K562 (cell line): ENCODE measurements around the gene PAFAH1B2. TPM values are rescaled to one million over a fixed set of nuclear protein-coding genes. Genes with fewer than 3 reads are reported as not detected.
A peak's percentile ranks its signal among the peaks of the same experiment; 100 is the strongest.

ENCODE experiments used
- ATAC-seq: fragments of 200-7000 bp; cut with Tn5 transposase; 3 replicates; pipeline ENCODE4 v1.9.1; 2020; ENCODE audit warnings: moderate library complexity
- BruUV-seq: library from RNA; stranded (reverse); fragments of 400-500 nt; replicated peaks from 2 replicates; lab custom pipeline; 2021; lab: Mats Ljungman, UMichigan
- CTCF ChIA-PET: fragments of 300-600 bp; formaldehyde crosslinking; extraction: SDS; loops from one replicate; lab custom pipeline; 2021; ENCODE audit warnings: low intra/inter-chr PET ratio; lab: Yijun Ruan, JAX
- POLR2A ChIA-PET: fragments of 300-600, 350-650 bp; sonication (Branson Sonifier 250); formaldehyde crosslinking; extraction: SDS; loops from one replicate; lab custom pipeline; 2021; ENCODE audit warnings: antibody characterized with exemption, inconsistent platforms; lab: Yijun Ruan, JAX
- DNase-seq, 4 experiments: peaks; one replicate each; pipeline versions ENCODE4 v3.0.0 to v3.0.0-alpha.2; 2011 to 2018; ENCODE audit warnings: low spot score in 3 of 4, mixed read lengths in 3 of 4; ENCODE audit errors: extremely low read depth in 1 of 4
- FAIRE-seq: peaks from 2 replicates; lab custom pipeline; 2011; peaks lifted over from hg19 to GRCh38; lab: Jason Lieb, UNC
- H2AFZ ChIP-seq: 2 replicates; pipeline ENCODE4 v1.6.0; 2011; ENCODE audit warnings: low read depth, low read length, control low read depth, inconsistent platforms
- H3K27ac ChIP-seq: fragments of 200-600 bp; 3 replicates; pipeline ENCODE4 v1.8.0; 2011; ENCODE audit warnings: low read depth, mild to moderate bottlenecking, control low read depth, inconsistent platforms, low read length, moderate library complexity, mixed read lengths; ENCODE audit errors: extremely low read depth
- H3K27me3 ChIP-seq, 2 experiments: fragments of 300-600 bp in 1 of 2; 2 replicates in 1 of 2; 3 replicates in 1 of 2; pipeline versions ENCODE4 v1.6.0 to v1.8.0; 2011; ENCODE audit warnings: inconsistent platforms in 2 of 2, low read length in 2 of 2, mild to moderate bottlenecking in 1 of 2, mixed read lengths in 1 of 2, moderate library complexity in 1 of 2; ENCODE audit not compliant: control insufficient read depth in 2 of 2, insufficient read depth in 2 of 2
- H3K36me3 ChIP-seq: fragments of 300-600 bp; 3 replicates; pipeline ENCODE4 v1.8.0; 2011; ENCODE audit warnings: mild to moderate bottlenecking, low read length, inconsistent platforms; ENCODE audit not compliant: control insufficient read depth, insufficient read depth
- H3K4me1 ChIP-seq, 2 experiments: fragments of 200-600 bp in 1 of 2; replicated peaks in 1 of 2; 2 replicates in 1 of 2; 3 replicates in 1 of 2; pipeline versions ENCODE4 v1.5.1 to v1.8.0; 2011; ENCODE audit warnings: inconsistent platforms in 2 of 2, low read length in 2 of 2, mild to moderate bottlenecking in 1 of 2, mixed read lengths in 1 of 2, moderate library complexity in 1 of 2; ENCODE audit not compliant: control insufficient read depth in 2 of 2, insufficient read depth in 2 of 2
- H3K4me2 ChIP-seq: 2 replicates; pipeline ENCODE4 v1.6.1; 2011; ENCODE audit warnings: low read length, control low read depth, inconsistent platforms, mixed read lengths; ENCODE audit not compliant: insufficient read depth
- H3K4me3 ChIP-seq: fragments of 200-600 bp; sonication (generic), shearing (Covaris generic); 2 replicates; pipeline ENCODE4 v1.5.1; 2016; ENCODE audit warnings: control low read depth, inconsistent platforms
- H3K79me2 ChIP-seq: fragments of 200-600 bp; 3 replicates; pipeline ENCODE4 v1.8.0; 2011; ENCODE audit warnings: low read length, inconsistent platforms; ENCODE audit not compliant: control insufficient read depth, insufficient read depth
- H3K9ac ChIP-seq, 2 experiments: 2 replicates each; pipeline versions ENCODE4 v1.6.0 to v1.6.1; 2011; ENCODE audit warnings: low read depth in 2 of 2, low read length in 2 of 2, control low read depth in 1 of 2, inconsistent platforms in 1 of 2, mild to moderate bottlenecking in 1 of 2, mixed read lengths in 1 of 2; ENCODE audit not compliant: insufficient read depth in 1 of 2
- H3K9me1 ChIP-seq: one replicate; pipeline ENCODE4 v1.6.0; 2011; ENCODE audit warnings: inconsistent platforms, mild to moderate bottlenecking, low read length, moderate library complexity; ENCODE audit not compliant: control insufficient read depth, insufficient read depth
- H3K9me3 ChIP-seq: replicated peaks from 2 replicates; pipeline ENCODE4 v1.5.1; 2011; ENCODE audit warnings: low read depth, low read length, inconsistent platforms; ENCODE audit not compliant: control insufficient read depth, insufficient read depth
- H4K20me1 ChIP-seq: replicated peaks from 2 replicates; pipeline ENCODE4 v1.6.1; 2011; ENCODE audit warnings: low read length, inconsistent platforms, mixed read lengths; ENCODE audit not compliant: control insufficient read depth, insufficient read depth
- BHLHE40 ChIP-seq: IDR thresholded peaks from 2 replicates; pipeline ENCODE4 v1.6.1; 2011; ENCODE audit warnings: low read length, improper control_type of control experiment
- BRD9 ChIP-seq: fragments of 450-650 bp; IDR thresholded peaks from 2 replicates; pipeline ENCODE4 v1.6.1; 2018; ENCODE audit warnings: low read depth; ENCODE audit not compliant: partially characterized antibody
- CAMTA2 ChIP-seq: fragments of 250-450 bp; sonication (Bioruptor Pico); conservative IDR thresholded peaks from 2 replicates; pipeline ENCODE4 v1.5.1; 2022
- CHD4 ChIP-seq: fragments of 200-600 bp; sonication (generic); IDR thresholded peaks from 3 replicates; pipeline ENCODE4 v1.6.1; 2012; ENCODE audit warnings: low read depth, mild to moderate bottlenecking, mixed read lengths, low read length, inconsistent platforms; ENCODE audit not compliant: insufficient read depth, insufficient replicate concordance, poor library complexity, severe bottlenecking
- CSDE1 ChIP-seq, 2 experiments: fragments of 450-650 bp; IDR thresholded peaks; 2 replicates each; pipeline ENCODE4 v1.6.1; 2016; ENCODE audit warnings: mild to moderate bottlenecking in 1 of 2
- ELF4 ChIP-seq: fragments of 450-650 bp; formaldehyde crosslinking; IDR thresholded peaks from 2 replicates; pipeline ENCODE4 v1.4.0; 2022; ENCODE audit warnings: missing genetic modification characterization
- FOXJ2 ChIP-seq: fragments of 200-800 bp; sonication (Bioruptor generic); IDR thresholded peaks from 2 replicates; pipeline ENCODE4 v1.6.1; 2016; ENCODE audit warnings: missing genetic modification characterization, missing compliant biosample characterization
- FOXJ3 ChIP-seq: sonication (generic); formaldehyde crosslinking; IDR thresholded peaks from 2 replicates; pipeline ENCODE4 v1.4.0; 2020; ENCODE audit warnings: mild to moderate bottlenecking, missing genetic modification reagents
- FOXK1 ChIP-seq: sonication (generic); formaldehyde crosslinking; IDR thresholded peaks from 2 replicates; pipeline ENCODE4 v1.8.0; 2022; ENCODE audit warnings: missing genetic modification reagents, mild to moderate bottlenecking, borderline replicate concordance
- KAT7 ChIP-seq: sonication (generic); formaldehyde crosslinking; IDR thresholded peaks from 2 replicates; pipeline ENCODE4 v1.8.0; 2022; ENCODE audit warnings: missing genetic modification reagents, mild to moderate bottlenecking, borderline replicate concordance
- KLF6 ChIP-seq: fragments of 250-450 bp; sonication (Bioruptor Pico); IDR thresholded peaks from 2 replicates; pipeline ENCODE4 v1.4.0; 2020; ENCODE audit warnings: mild to moderate bottlenecking, moderate library complexity, borderline replicate concordance
- NCOR1 ChIP-seq: fragments of 450-650 bp; IDR thresholded peaks from 2 replicates; pipeline ENCODE4 v1.6.1; 2016; ENCODE audit warnings: mild to moderate bottlenecking, moderate library complexity
- NFIC ChIP-seq: fragments of 450-650 bp; IDR thresholded peaks from 2 replicates; pipeline ENCODE4 v1.6.1; 2017; ENCODE audit warnings: mild to moderate bottlenecking, inconsistent platforms
- NR3C1 ChIP-seq: sonication (generic); formaldehyde crosslinking; IDR thresholded peaks from 2 replicates; pipeline ENCODE4 v1.8.1; 2022; ENCODE audit warnings: missing genetic modification reagents
- PHB ChIP-seq: fragments of 250-450 bp; sonication (Bioruptor Pico); IDR thresholded peaks from 2 replicates; pipeline ENCODE4 v1.5.0; 2021
- STAT5B ChIP-seq: fragments of 250-450 bp; sonication (Bioruptor Pico); IDR thresholded peaks from 2 replicates; pipeline ENCODE4 v1.8.0; 2021; ENCODE audit warnings: mild to moderate bottlenecking, inconsistent platforms
- SUPT5H ChIP-seq: fragments of 450-650 bp; IDR thresholded peaks from 2 replicates; pipeline ENCODE4 v1.6.1; 2016
- TARDBP ChIP-seq: fragments of 450-650 bp; IDR thresholded peaks from 2 replicates; pipeline ENCODE4 v1.6.1; 2016
- ZBTB8A ChIP-seq: fragments of 450-650 bp; IDR thresholded peaks from 2 replicates; pipeline ENCODE4 v1.6.1; 2018; ENCODE audit warnings: mild to moderate bottlenecking, moderate library complexity; ENCODE audit not compliant: partially characterized antibody
- ZNF133 ChIP-seq: fragments of 250-450 bp; sonication (Bioruptor Pico); IDR thresholded peaks from 2 replicates; pipeline ENCODE4 v1.4.0; 2020; ENCODE audit warnings: mild to moderate bottlenecking
- ZNF239 ChIP-seq: fragments of 250-450 bp; sonication (Bioruptor Pico); IDR thresholded peaks from 2 replicates; pipeline ENCODE4 v1.4.0; 2020; ENCODE audit warnings: mild to moderate bottlenecking
- ZNF41 ChIP-seq: fragments of 250-450 bp; sonication (Bioruptor Pico); conservative IDR thresholded peaks from 2 replicates; pipeline ENCODE4 v1.4.0; 2020; ENCODE audit warnings: mild to moderate bottlenecking
- ZNF696 ChIP-seq: fragments of 250-450 bp; sonication (Bioruptor Pico); conservative IDR thresholded peaks from 2 replicates; pipeline ENCODE4 v1.4.0; 2020; ENCODE audit warnings: mild to moderate bottlenecking, moderate library complexity
- WGBS: fragments of 100-300 bp; shearing (Covaris generic); methylation state at CpG from one replicate; pipeline ENCODE4 v1.1.6; 2016; ENCODE audit warnings: low coverage, mixed read lengths; ENCODE audit not compliant: insufficient coverage; ENCODE audit errors: missing lambda C conversion rate; 5-methylcytosine and 5-hydroxymethylcytosine counted together
- in situ Hi-C: fragments of 300-500 bp; cut with MboI; formaldehyde crosslinking; loops from 4 replicates; pipeline ENCODE4 v1.15.0; 2018; ENCODE audit warnings: inconsistent platforms, mixed read lengths
- intact Hi-C: fragments of 100-400 bp; cut with micrococcal nuclease; formaldehyde crosslinking; loops from 2 replicates; pipeline ENCODE4 v1.14.2; 2022
- polyA plus RNA-seq, 8 experiments: library from polyadenylated mRNA; depleted of rRNA in 4 of 8; stranded (reverse) in 5 of 8; unstranded in 3 of 8; fragments of >200 nt; fragmentation: Nextera tagmentation in 2 of 8; fragmentation: Illumina TruSeq in 1 of 8; extraction: Ambion mirVana in 2 of 8; extraction: Trizol in 1 of 8; gene quantifications; 2 replicates each; pipeline versions ENCODE4 v1.2.1 to v1.2.3, GENCODE V29; 2011 to 2014; ENCODE audit warnings: inconsistent platforms in 1 of 8, missing spikeins in 1 of 8
- total RNA-seq, 7 experiments: library from RNA; depleted of rRNA in 6 of 7; stranded (reverse); fragments of >200 nt in 6 of 7; fragmentation: Illumina TruSeq in 2 of 7; extraction: Trizol in 2 of 7; gene quantifications; 2 replicates each; pipeline versions ENCODE4 v1.2.1 to v1.2.3, GENCODE V29; 2011 to 2021; ENCODE audit warnings: low replicate concordance in 1 of 7
- TF ChIP-seq, protein P1 (sequence below): fragments of 250-450 bp; sonication (Bioruptor Pico); IDR thresholded peaks from 2 replicates; pipeline ENCODE4 v1.9.0; 2021; ENCODE audit warnings: mild to moderate bottlenecking
- TF ChIP-seq, protein P2 (sequence below): IDR thresholded peaks from 3 replicates; pipeline ENCODE4 v1.6.1; 2011; ENCODE audit warnings: borderline replicate concordance, mild to moderate bottlenecking; ENCODE audit not compliant: insufficient read length, insufficient read depth

The PAFAH1B2 gene
- total and polyA plus RNA-seq, 9 of the 15 experiments (the other 6 are each of a cell fraction or from before 2014, with no cell fraction given): 27.8 to 94.7 (median 64.9) TPM

GRCh38 chr11:117187007-117187406 lies 42.9 kb downstream of the PAFAH1B2 start (continued):
- TF ChIP-seq ZNF696 (CRISPR knock-in tag): no peak
- no peak for TF ChIP-seq KLF6
- TF ChIP-seq, protein P1, sequence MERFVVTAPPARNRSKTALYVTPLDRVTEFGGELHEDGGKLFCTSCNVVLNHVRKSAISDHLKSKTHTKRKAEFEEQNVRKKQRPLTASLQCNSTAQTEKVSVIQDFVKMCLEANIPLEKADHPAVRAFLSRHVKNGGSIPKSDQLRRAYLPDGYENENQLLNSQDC (CRISPR knock-in tag): no peak
- no peak for TF ChIP-seq ZNF41 (CRISPR knock-in tag)
- no peak for TF ChIP-seq ZNF133 (CRISPR knock-in tag)
- TF ChIP-seq CHD4: no peak
- no peak for TF ChIP-seq SUPT5H
- no peak for TF ChIP-seq FOXJ2 (tag)
- no peak for TF ChIP-seq BRD9
- no peak for TF ChIP-seq CSDE1 (IDR thresholded peaks at IDR 0.05)
- no peak for TF ChIP-seq BHLHE40
- no peak for TF ChIP-seq ZBTB8A
- no peak for TF ChIP-seq NCOR1
- no peak for TF ChIP-seq FOXJ3

- Histone ChIP-seq H4K20me1 (0 out of 2 replicates have a peak, but pooled peaks cover 3% of the 10 kb centered on the region), H3K27me3 (no peaks in the 10 kb centered on the region), H3K4me2 (no peak overlapping the region), H3K79me2 (no peaks in the 10 kb centered on the region), H3K36me3 (peaks cover 45% of the 10 kb centered on the region; the same call in 2 of the 3 replicates), H3K4me1 (0 out of 5 replicates have a peak, but pooled peaks cover 0 to 4% of the 10 kb centered on the region in 2 experiments), H3K9me3 (no peaks in the 10 kb centered on the region), H3K27ac (no peak overlapping the region), H2AFZ (no peak overlapping the region), H3K9ac (peak overlapping the region in 1 of 2 experiments; percentile 2; a peak in 1 of 4 replicates), H3K9me1 (no peaks in the 10 kb centered on the region), H3K4me3 (no peak overlapping the region)
- intact Hi-C loops: no loop called here
- DNase-seq (no peak), FAIRE-seq (no peak), ATAC-seq (no peak)
- WGBS: 72% methylated on average over 9 of the region's 13 CpGs
- TF ChIP-seq CAMTA2 (CRISPR knock-in tag) (no peak), STAT5B (CRISPR knock-in tag) (no peak), NFIC (no peak), FOXJ3 (no peak), ELF4 (no peak), NR3C1 (no peak), KAT7 (no peak), PHB (CRISPR knock-in tag) (no peak), TARDBP (no peak), FOXK1 (CRISPR knock-in tag) (no peak), ZNF239 (CRISPR knock-in tag) (no peak)
- TF ChIP-seq, protein P2, sequence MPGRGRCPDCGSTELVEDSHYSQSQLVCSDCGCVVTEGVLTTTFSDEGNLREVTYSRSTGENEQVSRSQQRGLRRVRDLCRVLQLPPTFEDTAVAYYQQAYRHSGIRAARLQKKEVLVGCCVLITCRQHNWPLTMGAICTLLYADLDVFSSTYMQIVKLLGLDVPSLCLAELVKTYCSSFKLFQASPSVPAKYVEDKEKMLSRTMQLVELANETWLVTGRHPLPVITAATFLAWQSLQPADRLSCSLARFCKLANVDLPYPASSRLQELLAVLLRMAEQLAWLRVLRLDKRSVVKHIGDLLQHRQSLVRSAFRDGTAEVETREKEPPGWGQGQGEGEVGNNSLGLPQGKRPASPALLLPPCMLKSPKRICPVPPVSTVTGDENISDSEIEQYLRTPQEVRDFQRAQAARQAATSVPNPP: no peak
- no TSS peak for BruUV-seq
- POLR2A ChIA-PET: no interaction called here
- in situ Hi-C loops: no loop called here
- CTCF ChIA-PET: no interaction called here
Observed at GRCh38 chr11:117187428-117187798, 43.3 kb downstream of the PAFAH1B2 start.
